Activated CD8-positive, alpha-beta T cell treated with anti-CD3 and anti-CD28 coated beads, Interleukin-2, amount 10 ng/mL, durations not matched to agents 7 days and 5 days (primary cell): ENCODE results near the gene SLC6A8. TPM values are rescaled to one million over a fixed set of nuclear protein-coding genes. Genes with fewer than 3 reads are reported as not detected.
"Not testable (repeated sequence)": the region's sequence is repeated elsewhere in the genome, so short reads cannot be mapped to it uniquely, and the experiment has no call there.

Experiments
- ATAC-seq: fragments of 150-1000 bp; cut with Tn5 transposase; one replicate; pipeline ENCODE4 v1.10.0; 2021; ENCODE audit warnings: moderate library complexity
- CTCF ChIA-PET: fragments of 350-600 bp; sonication (Branson Sonifier 250); formaldehyde crosslinking; loops from one replicate; lab custom pipeline; 2021; ENCODE audit warnings: antibody characterized with exemption; lab: Charles Lee
- POLR2A ChIA-PET: fragments of 350-600 bp; sonication (Branson Sonifier 250); formaldehyde crosslinking; loops from one replicate; lab custom pipeline; 2021; ENCODE audit warnings: antibody characterized with exemption; lab: Charles Lee
- DNase-seq: peaks from one replicate; pipeline ENCODE4 v3.0.0-alpha.2; 2020
- H3K27ac Mint-ChIP-seq: one replicate; pipeline ENCODE4 v1.8.0; 2021; ENCODE audit warnings: mild to moderate bottlenecking, mixed read lengths
- H3K27me3 Mint-ChIP-seq: one replicate; pipeline ENCODE4 v1.8.0; 2021; ENCODE audit warnings: low read depth, mixed read lengths
- H3K36me3 Mint-ChIP-seq: one replicate; pipeline ENCODE4 v1.8.0; 2021; ENCODE audit warnings: low read depth, mixed read lengths
- H3K4me1 Mint-ChIP-seq: one replicate; pipeline ENCODE4 v1.8.0; 2021; ENCODE audit warnings: low read depth, mixed read lengths
- H3K4me3 Mint-ChIP-seq: one replicate; pipeline ENCODE4 v1.8.0; 2021; ENCODE audit warnings: mild to moderate bottlenecking, mixed read lengths
- H3K9me3 Mint-ChIP-seq: one replicate; pipeline ENCODE4 v1.8.0; 2022; ENCODE audit warnings: mixed read lengths; ENCODE audit not compliant: insufficient read depth
- total RNA-seq, 2 experiments: library from RNA; stranded (reverse); gene quantifications; one replicate each; pipeline ENCODE4 v1.2.3, GENCODE V29; 2021

The SLC6A8 gene
- total RNA-seq, 2 experiments from 2014 or later, result 0.82 to 1.3 TPM

DNA sequence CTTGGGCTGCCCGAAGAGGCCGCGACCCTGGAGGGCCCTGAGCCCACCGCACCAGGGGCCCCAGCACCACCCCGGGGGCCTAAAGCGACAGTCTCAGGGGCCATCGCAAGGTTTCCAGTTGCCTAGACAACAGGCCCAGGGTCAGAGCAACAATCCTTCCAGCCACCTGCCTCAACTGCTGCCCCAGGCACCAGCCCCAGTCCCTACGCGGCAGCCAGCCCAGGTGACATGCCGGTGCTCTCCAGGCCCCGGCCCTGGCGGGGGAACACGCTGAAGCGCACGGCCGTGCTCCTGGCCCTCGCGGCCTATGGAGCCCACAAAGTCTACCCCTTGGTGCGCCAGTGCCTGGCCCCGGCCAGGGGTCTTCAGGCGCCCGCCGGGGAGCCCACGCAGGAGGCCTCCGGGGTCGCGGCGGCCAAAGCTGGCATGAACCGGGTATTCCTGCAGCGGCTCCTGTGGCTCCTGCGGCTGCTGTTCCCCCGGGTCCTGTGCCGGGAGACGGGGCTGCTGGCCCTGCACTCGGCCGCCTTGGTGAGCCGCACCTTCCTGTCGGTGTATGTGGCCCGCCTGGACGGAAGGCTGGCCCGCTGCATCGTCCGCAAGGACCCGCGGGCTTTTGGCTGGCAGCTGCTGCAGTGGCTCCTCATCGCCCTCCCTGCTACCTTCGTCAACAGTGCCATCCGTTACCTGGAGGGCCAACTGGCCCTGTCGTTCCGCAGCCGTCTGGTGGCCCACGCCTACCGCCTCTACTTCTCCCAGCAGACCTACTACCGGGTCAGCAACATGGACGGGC is 37.5 kb downstream of the SLC6A8 start:
- Mint-ChIP-seq H3K36me3 (peaks cover 25% of the 10 kb centered on the region), H3K27me3 (no peaks in the 10 kb centered on the region), H3K4me1 (peaks cover 28% of the 10 kb centered on the region), H3K27ac (peak overlapping the region; percentile 77), H3K9me3 (no peaks in the 10 kb centered on the region), H3K4me3 (peak overlapping the region; percentile 71)
- ChIA-PET CTCF (no interaction called here), POLR2A (no interaction called here)
- ATAC-seq, result peak; percentile 4
- DNase-seq, result peak; percentile 34

DNA sequence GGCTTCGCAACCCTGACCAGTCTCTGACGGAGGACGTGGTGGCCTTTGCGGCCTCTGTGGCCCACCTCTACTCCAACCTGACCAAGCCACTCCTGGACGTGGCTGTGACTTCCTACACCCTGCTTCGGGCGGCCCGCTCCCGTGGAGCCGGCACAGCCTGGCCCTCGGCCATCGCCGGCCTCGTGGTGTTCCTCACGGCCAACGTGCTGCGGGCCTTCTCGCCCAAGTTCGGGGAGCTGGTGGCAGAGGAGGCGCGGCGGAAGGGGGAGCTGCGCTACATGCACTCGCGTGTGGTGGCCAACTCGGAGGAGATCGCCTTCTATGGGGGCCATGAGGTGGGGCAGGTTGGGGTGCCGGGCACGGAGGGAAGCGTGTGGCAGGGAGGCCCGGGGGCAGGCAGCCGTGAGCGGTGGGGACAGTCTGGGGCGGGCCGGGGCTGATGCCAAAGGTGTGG is 38.1 kb downstream of the SLC6A8 start:
- POLR2A ChIA-PET, result no interaction called here
- CTCF ChIA-PET, result interaction anchor here (1.0 to 1.2 kb wide), 2 partner anchors 9 to 38 kb away, joined by 3 to 5 read pairs; no protein-coding TSS in a partner anchor
- peaks cover 23% of the 10 kb centered on the region for H3K36me3 Mint-ChIP-seq
- no peak for ATAC-seq
- H3K4me1 Mint-ChIP-seq, result peaks cover 31% of the 10 kb centered on the region
- H3K27me3 Mint-ChIP-seq, result no peaks in the 10 kb centered on the region
- H3K4me3 Mint-ChIP-seq, result peak overlapping the region; percentile 66
- H3K9me3 Mint-ChIP-seq, result no peaks in the 10 kb centered on the region
- peak overlapping the region; percentile 83 for H3K27ac Mint-ChIP-seq
- no peak for DNase-seq

DNA sequence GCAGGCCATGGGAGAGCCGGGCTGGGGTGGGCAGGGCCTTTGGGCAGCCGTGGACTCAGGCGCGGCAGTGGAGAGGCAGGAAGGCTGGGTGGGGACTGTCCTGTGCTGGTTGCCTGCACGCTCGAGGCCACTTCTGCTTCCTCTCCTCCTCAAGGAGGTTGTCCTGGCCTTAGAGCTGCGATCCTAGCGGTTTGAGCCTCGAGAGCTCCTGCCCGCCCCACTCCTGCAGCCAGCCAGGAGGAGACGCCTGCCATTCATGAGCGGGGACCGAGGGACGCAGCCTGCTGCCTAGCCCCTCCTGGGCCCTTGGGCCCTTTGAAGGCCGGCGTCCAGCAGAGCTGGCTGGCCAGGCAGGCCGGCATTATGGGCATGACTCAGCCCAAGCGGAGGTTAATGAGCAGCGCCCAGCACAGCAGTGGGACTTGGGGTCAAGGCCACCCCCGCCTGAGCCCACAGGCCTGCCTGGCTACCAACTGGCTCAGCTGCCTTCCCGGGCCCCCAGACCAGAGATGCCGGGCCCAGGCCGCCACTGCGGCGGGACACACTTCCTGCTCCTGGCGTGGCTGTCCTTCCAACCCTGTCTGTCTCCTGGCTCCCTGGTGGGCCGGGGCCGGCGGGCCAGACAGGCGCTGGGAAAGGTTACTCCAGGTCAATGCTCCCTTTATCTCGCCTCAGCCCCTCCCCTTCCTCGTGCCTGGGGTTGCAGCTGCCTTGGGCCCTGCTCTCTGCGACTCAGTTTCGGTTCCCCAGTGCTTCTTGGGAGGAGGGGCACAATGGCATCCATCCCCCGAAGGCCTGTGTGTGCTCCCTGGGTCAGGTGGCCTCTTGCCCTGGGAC is 38.8 kb downstream of the SLC6A8 start:
- peaks cover 28% of the 10 kb centered on the region for H3K36me3 Mint-ChIP-seq
- peak overlapping the region; percentile 83 for H3K27ac Mint-ChIP-seq
- ATAC-seq (peak; percentile 9), DNase-seq (peak; percentile 66)
- no peaks in the 10 kb centered on the region for H3K27me3 Mint-ChIP-seq
- CTCF ChIA-PET, result interaction anchor here (1.0 to 1.2 kb wide), 4 partner anchors 8 to 88 kb away, joined by 3 to 5 read pairs (median 3); no protein-coding TSS in a partner anchor
- H3K4me1 Mint-ChIP-seq, result peaks cover 38% of the 10 kb centered on the region
- POLR2A ChIA-PET, result interaction anchor here (0.7 to 1.9 kb wide), 3 partner anchors 13 to 241 kb away, joined by 3 to 5 read pairs (median 4); partner anchors contain the start of gene ARHGAP4
- H3K9me3 Mint-ChIP-seq, result peaks cover 4% of the 10 kb centered on the region
- H3K4me3 Mint-ChIP-seq, result peak overlapping the region; percentile 66

DNA sequence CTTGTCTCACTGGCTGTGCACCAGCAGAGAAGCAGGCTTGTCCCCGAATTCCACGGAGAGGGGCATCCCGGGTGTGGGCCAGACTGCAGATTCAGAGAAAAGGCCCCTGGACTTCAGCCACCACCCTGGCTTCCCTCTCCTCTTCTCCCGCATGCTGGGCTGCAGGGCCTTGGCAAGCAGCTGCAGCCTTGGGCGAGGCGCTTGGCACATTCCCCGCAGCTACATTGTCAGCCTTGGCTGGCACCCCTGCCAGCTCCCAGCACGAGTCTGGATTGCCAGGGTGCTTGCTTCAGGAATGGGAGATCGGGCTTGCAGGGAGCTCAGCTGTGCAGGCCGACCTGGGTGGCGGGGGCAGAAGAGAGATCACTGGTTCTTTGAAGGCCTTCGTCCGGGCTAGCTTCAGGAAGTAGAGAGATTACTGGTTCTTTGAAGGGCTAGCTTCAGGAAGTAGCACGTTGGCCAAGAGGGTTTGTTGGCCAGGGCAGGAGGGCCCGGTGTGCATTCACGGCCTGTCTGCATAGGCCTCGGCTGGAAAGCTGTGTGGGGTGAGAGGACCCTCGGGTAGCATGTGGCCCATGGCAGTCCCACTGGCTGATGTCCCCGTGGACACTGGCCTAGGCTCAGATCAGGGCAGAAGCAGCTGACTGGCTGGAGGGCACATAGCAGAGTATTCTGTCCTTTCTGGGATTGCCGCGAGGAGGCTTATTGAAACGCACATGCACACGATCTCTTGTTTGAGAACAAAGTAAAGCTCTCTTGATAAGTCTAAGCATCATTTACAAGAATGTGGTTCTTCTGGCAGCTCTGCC is 39.6 kb downstream of the SLC6A8 start:
- Mint-ChIP-seq H3K36me3 (peaks cover 31% of the 10 kb centered on the region), H3K27me3 (no peaks in the 10 kb centered on the region), H3K4me3 (peak overlapping the region; percentile 66), H3K4me1 (peaks cover 41% of the 10 kb centered on the region), H3K27ac (peak overlapping the region; percentile 83), H3K9me3 (peaks cover 9% of the 10 kb centered on the region)
- ATAC-seq, result no peak
- ChIA-PET POLR2A (interaction anchor here (0.7 to 1.9 kb wide), 3 partner anchors 12 to 240 kb away, joined by 3 to 5 read pairs (median 4); partner anchors contain the start of gene ARHGAP4), CTCF (interaction anchor here (1.0 to 1.2 kb wide), 4 partner anchors 9 to 87 kb away, joined by 3 to 4 read pairs (median 3); no protein-coding TSS in a partner anchor)
- DNase-seq, result no peak

DNA sequence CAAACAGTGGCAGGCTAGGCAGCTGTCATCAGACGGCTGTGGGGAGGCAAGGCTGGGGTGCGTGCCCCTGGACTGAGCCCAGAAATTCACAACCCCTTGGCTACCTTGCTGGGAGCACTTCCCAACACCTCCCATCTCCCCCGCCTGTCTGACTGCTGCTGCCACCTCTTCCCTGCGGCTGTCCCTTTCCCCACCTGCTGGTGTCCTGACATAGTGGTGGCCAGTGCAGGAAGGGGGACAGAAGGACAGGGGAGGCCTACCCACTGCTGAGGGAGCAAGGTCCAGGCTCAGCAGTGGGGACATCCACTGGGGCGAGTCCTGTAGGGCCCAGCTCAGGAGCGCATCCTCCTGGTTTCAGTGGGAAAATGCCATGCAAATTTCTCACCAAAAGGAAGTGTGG is 40.4 kb downstream of the SLC6A8 start:
- Mint-ChIP-seq H3K4me1 (peaks cover 39% of the 10 kb centered on the region), H3K36me3 (peaks cover 26% of the 10 kb centered on the region), H3K27me3 (no peaks in the 10 kb centered on the region), H3K9me3 (peaks cover 9% of the 10 kb centered on the region), H3K4me3 (peak overlapping the region; percentile 66), H3K27ac (peak overlapping the region; percentile 83)
- ATAC-seq, result no peak
- DNase-seq, result no peak
- ChIA-PET POLR2A (interaction anchor here (1.5 to 1.9 kb wide), 2 partner anchors 12 to 197 kb away, joined by 4 to 5 read pairs; partner anchors contain the start of gene ARHGAP4), CTCF (interaction anchor here (1.2 kb wide), 2 partner anchors 8 to 16 kb away, joined by 3 to 4 read pairs; no protein-coding TSS in a partner anchor)

DNA sequence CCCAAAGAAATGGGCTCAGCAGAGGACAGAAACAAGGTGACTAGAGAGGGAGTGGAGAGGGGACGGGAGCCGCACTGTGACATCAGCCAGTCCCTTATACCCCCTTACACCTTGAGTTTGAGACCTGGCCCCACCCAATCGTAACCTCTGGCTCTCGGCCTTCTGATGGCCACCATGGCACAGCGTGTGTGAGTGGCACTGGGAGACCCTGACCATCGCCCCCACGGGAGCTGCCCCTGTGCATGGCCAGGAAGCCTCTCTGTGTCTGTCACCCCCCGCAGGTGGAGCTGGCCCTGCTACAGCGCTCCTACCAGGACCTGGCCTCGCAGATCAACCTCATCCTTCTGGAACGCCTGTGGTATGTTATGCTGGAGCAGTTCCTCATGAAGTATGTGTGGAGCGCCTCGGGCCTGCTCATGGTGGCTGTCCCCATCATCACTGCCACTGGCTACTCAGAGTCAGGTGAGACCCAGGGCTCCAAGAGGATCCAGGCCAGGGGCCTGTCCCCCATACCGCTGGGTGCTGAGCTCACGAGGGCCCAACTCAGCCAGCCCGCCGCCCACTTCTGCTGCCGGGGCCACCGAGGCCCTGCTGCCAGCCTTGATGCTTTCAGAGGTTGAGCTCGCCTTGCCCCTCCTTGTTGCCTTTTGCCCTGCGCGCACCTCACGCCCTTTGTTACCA is 41.4 kb downstream of the SLC6A8 start:
- no peak overlapping the region for H3K27ac Mint-ChIP-seq
- POLR2A ChIA-PET, result no interaction called here
- ATAC-seq (no peak), DNase-seq (no peak)
- CTCF ChIA-PET, result no interaction called here
- H3K9me3 Mint-ChIP-seq, result peaks cover 9% of the 10 kb centered on the region
- H3K4me3 Mint-ChIP-seq, result no peak overlapping the region
- peaks cover 39% of the 10 kb centered on the region for H3K4me1 Mint-ChIP-seq
- H3K36me3 Mint-ChIP-seq, result peaks cover 23% of the 10 kb centered on the region
- no peaks in the 10 kb centered on the region for H3K27me3 Mint-ChIP-seq

DNA sequence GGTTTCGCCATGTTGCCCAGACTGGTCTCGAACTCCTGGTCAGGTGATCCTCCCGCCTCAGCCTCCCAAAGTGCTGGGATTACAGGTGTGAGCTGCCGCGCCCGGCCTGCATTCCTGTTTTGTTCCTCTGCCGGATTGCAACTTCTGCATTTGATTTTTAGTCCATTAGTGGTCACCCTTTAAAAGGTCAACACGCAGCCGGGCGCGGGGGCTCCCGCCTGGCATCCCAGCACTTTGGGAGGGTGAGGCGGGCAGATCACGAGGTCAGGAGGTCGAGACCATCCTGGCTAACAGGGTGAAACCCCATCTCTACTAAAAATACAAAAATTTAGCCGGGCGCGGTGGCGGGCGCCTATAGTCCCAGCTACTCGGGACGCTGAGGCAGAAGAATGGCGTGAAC is 42.4 kb downstream of the SLC6A8 start:
- CTCF ChIA-PET, H3K4me3 Mint-ChIP-seq: not testable (repeated sequence)

DNA sequence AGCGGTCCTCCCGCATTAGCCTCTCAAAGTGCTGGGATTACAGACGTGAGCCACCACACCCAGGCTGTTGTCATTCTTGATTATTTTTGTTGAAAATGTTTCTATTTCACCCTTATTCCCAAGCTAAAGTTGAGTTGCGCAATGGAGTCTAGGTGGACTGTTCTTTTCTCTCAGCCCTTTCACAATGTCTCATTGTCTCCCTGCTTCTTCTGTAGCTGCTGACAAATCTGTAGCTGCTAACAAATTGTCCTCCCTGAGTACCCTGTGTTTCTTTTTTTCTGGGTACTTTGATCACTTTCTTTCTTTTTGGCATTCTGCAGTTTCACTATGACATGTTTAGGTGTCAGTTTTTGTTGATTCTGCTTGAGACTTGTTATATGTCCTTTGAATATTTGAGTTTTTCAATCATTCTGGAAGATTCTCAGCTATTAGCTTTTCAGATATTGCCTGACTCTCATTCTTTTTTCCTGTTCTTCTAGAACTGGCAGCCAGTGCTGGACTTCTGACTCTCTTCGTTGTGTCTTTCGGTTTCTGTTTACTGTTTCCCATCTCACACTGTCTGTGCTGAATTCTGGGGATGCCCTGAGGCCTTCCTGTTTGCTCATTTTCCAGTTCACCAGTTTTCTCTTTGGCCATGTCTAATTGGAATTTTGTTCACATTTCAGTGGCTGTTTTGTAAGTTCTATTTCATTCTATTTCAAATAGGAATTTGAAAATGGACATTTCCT is 43.6 kb downstream of the SLC6A8 start:
- peaks cover 9% of the 10 kb centered on the region for H3K9me3 Mint-ChIP-seq
- DNase-seq, result no peak
- peaks cover 42% of the 10 kb centered on the region for H3K4me1 Mint-ChIP-seq
- H3K36me3 Mint-ChIP-seq, result peaks cover 31% of the 10 kb centered on the region
- ChIA-PET CTCF (no interaction called here), POLR2A (no interaction called here)
- H3K4me3 Mint-ChIP-seq, result no peak overlapping the region
- no peaks in the 10 kb centered on the region for H3K27me3 Mint-ChIP-seq
- no peak for ATAC-seq
- H3K27ac Mint-ChIP-seq, result peak overlapping the region; percentile 73

More for the DNA sequence above, 42.4 kb downstream of the SLC6A8 start:
- ATAC-seq, H3K27ac Mint-ChIP-seq, DNase-seq, H3K9me3 Mint-ChIP-seq, POLR2A ChIA-PET, H3K27me3 Mint-ChIP-seq: not testable (repeated sequence)
- peaks cover 43% of the 10 kb centered on the region for H3K4me1 Mint-ChIP-seq
- peaks cover 27% of the 10 kb centered on the region for H3K36me3 Mint-ChIP-seq

DNA sequence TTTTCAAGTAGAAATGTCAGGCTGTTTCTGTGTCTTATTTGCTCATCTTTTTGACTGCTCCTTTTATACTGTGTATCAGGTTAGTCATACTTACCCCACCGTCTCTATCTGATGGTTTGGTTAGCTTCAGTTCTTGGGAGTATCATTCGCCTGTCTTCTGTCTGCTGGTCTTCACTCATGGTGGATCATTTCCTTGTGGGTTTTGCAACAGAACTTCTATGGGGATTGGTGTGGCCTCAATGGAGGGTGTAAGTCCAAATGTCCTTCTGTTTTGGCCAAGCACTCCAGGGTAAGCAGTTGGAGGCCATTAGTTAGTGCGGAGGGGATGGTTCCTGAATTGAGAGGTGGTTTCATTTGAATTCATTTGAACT is 44.1 kb downstream of the SLC6A8 start:
- POLR2A ChIA-PET, result no interaction called here
- no peaks in the 10 kb centered on the region for H3K27me3 Mint-ChIP-seq
- CTCF ChIA-PET, result no interaction called here
- H3K36me3 Mint-ChIP-seq, result peaks cover 33% of the 10 kb centered on the region
- H3K4me3 Mint-ChIP-seq, result no peak overlapping the region
- no peak for DNase-seq
- ATAC-seq, result no peak
- peak overlapping the region; percentile 73 for H3K27ac Mint-ChIP-seq
- H3K4me1 Mint-ChIP-seq, result peaks cover 41% of the 10 kb centered on the region
- peaks cover 9% of the 10 kb centered on the region for H3K9me3 Mint-ChIP-seq

DNA sequence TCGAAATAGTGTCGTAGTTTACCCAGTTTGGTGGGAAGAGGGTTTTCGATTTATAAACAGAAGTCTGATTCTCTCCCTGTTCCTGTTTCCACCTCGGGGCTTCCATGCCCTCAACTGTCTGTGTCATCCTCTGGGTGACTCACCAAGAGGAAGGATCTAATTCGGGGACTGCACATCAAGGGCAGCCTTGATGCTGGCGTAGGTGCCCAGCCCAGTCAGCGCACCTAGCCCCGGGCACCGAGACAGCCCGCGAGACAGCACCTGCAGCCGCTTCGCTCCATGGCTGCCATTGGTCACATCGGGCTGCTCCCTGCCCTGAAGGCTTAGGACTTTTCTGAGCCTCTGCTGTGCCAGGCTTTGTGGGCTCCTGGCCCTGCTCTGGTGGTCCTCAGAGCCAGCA is 44.7 kb downstream of the SLC6A8 start:
- Mint-ChIP-seq H3K27ac (no peak overlapping the region), H3K27me3 (no peaks in the 10 kb centered on the region)

More for the DNA sequence above, 44.7 kb downstream of the SLC6A8 start:
- Mint-ChIP-seq H3K4me1 (peaks cover 35% of the 10 kb centered on the region), H3K9me3 (peaks cover 9% of the 10 kb centered on the region), H3K4me3 (no peak overlapping the region), H3K36me3 (peaks cover 33% of the 10 kb centered on the region)
- DNase-seq (no peak), ATAC-seq (no peak)
- ChIA-PET CTCF (no interaction called here), POLR2A (no interaction called here)
